ENCODE data around the gene MYOT. TPM values are rescaled to one million over a fixed set of nuclear protein-coding genes. Genes with fewer than 3 reads are reported as not detected.

The MYOT gene, protein sequence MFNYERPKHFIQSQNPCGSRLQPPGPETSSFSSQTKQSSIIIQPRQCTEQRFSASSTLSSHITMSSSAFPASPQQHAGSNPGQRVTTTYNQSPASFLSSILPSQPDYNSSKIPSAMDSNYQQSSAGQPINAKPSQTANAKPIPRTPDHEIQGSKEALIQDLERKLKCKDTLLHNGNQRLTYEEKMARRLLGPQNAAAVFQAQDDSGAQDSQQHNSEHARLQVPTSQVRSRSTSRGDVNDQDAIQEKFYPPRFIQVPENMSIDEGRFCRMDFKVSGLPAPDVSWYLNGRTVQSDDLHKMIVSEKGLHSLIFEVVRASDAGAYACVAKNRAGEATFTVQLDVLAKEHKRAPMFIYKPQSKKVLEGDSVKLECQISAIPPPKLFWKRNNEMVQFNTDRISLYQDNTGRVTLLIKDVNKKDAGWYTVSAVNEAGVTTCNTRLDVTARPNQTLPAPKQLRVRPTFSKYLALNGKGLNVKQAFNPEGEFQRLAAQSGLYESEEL
- total RNA-seq, result 10 to 100 TPM in 1 of 2 donors, 1 to 10 TPM in 1; 3.1 to 12.3 TPM
- long read RNA-seq, donor 1, partial matches to known transcripts, result 0 of 1 reads
- long read RNA-seq, donor 1, other reads (novel, unspliced or antisense), result 1 of 1 reads
- long read RNA-seq, donor 2, partial matches to known transcripts, result 5 of 6 reads
- long read RNA-seq, donor 2, other reads (novel, unspliced or antisense), result 1 of 6 reads

DNA sequence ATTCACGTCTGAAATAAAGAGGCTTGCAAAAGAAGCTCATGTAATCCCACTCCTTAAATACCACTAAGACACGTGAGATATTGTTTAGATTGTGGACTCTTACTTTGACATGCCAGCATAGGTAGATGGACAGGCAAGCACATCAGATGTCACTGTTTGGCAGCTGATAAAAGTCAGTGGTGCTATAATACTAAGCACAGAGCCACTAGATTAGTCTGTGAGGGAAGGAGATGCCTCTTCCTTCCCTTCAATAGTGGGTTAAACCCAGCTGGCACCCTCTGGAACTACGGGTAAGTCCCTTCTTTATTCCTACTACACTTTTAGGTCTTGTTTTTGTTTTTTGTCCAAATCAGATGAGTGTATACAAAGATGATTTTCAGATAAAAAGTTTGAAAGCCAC is at the start of gene MYOT:
MYOT (plus strand) TSS at position 197 of the 400 bp plus-strand sequence. CDS start 2,792 bp downstream, outside the sequence.
- DNase-seq (ENCODE audit: low spot score), result no peak
- intact Hi-C loops (cut with DNase I), result no loop called here

DNA sequence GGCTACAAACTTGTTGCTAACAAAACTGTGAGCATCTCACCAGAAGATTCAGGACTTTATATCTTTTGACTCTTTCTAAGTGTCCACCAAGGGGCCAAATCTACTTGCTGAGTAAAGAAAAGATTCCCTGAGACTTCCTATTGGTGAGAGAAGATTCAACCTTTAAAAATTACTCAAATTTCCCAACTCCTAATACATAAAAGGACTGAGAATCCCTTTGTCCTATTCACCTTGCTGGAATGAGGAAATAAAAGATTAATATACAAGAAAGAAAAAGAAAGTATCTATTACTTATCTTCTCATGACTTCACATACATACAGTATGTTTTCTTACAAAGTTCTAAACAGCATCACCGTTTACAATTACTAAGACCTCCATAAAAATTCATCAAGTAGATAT is 47.9 kb upstream of the MYOT start:
- intact Hi-C loops (cut with DNase I), result loop anchor here (2.0 to 10.0 kb wide), 3 partner anchors 41 to 333 kb away; no protein-coding TSS in a partner anchor

DNA sequence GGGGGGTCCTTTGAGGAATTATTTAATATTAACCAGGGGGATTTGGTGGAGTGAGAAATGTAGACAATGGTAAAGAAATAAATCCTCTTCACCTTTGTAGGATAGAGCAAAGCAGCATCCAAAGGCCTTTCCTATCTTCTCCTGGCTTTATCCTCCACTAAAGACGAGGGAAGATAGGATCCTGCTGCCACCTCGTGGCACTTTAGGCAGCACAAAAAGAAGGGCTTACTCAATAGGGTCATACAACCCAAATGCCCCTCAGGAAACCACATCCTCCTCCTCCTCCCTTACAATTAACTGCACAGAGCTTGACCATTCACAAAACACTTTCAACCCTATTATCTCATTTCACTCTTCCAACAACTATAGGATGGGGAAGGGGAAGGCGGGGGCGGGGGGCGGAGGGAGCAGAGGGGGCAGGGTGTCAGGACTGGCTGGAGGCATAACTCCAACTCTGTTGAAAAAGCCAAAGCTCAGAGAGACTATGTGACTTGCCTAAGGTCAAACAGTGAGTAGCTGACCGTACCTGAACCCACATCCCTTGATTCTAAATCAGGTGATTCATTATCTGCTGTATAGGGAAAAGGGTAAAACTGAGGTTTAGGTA is 45.4 kb upstream of the MYOT start:
- intact Hi-C loops (cut with DNase I), result no loop called here
- no peak for DNase-seq (ENCODE audit: low spot score)

More for the DNA sequence above, 47.9 kb upstream of the MYOT start:
- no peak for DNase-seq (ENCODE audit: low spot score)

DNA sequence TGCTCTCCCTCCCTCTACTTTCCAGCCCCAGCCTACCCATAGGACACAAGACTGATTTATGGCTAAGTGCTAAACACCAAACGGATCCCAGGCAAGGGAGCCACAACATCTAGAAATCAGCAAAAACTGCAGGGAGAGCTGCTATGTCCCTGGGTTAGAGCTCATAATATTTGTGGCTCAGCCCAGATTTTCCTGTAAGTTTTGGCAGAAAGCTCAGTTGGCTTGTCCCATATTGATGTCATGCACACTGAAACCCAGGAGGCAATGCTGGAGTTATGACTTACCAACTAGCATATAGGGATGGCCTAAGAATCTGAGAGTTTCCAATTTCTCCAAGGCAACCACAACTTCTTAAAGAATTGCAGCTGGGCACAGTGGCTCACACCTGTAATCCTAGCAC is 44.7 kb upstream of the MYOT start:
- DNase-seq (ENCODE audit: low spot score), result no peak
- intact Hi-C loops (cut with DNase I), result no loop called here

DNA sequence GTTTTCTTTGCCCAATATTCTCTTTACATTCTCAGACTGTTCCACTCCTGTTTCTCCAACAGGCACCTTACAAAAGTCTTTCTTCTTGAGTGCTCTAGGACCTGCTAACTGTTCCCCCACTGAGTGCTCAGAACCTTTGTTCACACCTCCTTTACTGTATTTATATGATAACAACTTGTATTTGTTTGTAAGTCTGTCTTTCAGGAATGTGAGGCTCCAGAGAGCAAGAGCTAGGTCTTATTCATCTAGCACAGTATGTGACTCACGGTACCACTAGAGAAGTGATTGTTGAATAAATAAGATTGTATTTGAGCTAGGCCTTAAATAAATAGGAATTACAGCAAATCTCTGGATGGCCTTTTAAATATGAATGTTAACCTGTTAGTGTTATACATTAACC is 42.5 kb upstream of the MYOT start:
- no peak for DNase-seq (ENCODE audit: low spot score)
- intact Hi-C loops (cut with DNase I), result no loop called here

DNA sequence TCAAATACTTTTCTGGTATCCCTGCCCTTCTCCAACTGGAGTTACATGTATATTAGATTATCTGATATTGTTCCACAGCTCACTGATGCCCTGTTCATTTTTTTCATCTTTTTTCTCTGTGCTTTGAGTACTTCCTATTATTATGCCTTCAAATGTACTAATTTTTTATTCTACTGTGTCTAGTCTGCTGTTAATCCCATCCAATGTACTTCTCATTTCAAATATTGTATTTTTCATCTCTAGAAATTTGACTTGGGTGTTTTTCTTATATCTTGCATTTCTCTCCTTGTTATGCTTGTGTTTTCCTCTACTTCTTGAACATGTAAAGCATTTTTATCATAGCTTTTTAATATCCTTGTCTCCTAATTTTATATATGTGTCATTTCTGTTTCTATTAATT is 41.6 kb upstream of the MYOT start:
- intact Hi-C loops (cut with DNase I), result no loop called here

DNA sequence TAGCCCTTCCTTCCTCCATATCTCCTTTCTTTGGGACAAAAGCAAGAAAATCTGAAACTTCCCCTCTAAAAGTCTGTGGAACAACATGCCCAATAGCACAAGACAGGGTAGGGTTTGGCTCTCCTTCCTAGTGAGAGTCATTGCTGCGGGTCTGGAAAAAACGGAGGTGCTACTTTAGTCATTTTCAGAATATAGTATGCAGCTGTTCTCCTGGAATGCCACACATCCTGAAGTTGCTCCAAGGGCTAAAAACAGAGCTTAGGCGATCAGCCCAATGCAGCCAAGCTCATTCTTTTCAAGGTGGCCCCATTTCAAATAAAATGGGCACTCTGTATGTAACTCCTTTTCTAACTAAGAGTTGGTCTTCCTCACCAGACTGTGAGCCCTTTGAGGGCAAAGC is 39.5 kb upstream of the MYOT start:
- intact Hi-C loops (cut with DNase I), result no loop called here
- no peak for DNase-seq (ENCODE audit: low spot score)

More for the DNA sequence above, 41.6 kb upstream of the MYOT start:
- DNase-seq (ENCODE audit: low spot score), result no peak

DNA sequence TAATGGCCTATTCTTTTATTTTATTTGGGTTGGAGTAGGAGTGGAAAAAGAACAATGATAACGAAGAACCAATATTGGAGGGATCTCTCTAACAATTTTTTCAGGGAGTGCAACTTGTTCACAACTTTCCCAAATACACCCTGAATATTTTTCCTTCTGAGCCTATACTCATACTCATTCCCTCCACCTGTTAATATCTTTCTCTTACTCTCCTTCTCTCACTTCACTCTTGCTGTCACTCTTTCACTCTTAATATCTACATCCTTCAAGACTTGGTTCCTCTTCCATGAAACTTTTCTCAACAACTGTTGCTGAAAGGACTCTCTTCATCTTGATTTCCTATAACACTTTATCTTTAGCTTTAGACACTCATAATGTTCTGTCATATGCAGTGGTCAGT is 39.0 kb upstream of the MYOT start:
- intact Hi-C loops (cut with DNase I), result no loop called here
- no peak for DNase-seq (ENCODE audit: low spot score)

DNA sequence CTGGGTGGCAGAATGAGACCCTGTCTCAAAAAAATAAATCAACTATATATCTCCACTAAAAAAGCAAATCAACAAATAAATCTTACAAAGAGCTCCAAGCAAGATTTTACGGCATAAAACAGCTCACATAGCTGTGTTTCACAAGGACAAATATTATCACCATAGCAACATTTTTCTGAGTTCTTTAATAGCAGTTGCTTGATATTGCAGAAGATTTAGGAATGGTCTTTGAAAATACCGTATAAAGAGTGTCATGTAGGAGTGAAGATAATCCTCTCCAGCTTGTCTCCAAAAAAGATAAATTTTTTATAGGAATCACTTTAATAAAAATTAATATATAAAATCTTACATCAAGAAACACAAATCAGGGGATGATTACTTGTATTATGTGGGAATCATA is 36.6 kb upstream of the MYOT start:
- no peak for DNase-seq (ENCODE audit: low spot score)
- intact Hi-C loops (cut with DNase I), result loop anchor here in 1 of 2 donors (10.0 kb wide), 1 partner anchor 54 kb away; the partner anchor contains the start of gene PKD2L2

DNA sequence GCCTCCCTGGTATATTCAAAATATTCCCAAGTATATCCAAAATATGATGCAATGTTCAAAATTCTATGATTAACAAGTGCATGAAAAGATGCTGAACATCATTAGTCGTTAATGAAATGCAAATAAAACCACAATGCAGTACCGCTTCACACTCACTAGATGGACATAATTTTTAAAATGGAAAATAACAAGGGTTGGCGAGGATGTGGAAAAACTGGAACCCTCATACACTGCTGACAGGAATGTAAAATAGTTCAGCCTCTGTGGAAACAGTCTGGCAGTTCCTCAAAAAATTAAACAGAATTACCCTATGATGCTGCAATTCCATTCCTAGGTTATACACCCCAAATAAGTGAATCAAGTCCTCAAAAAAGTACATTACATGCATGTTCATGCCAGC is 36.1 kb upstream of the MYOT start:
- intact Hi-C loops (cut with DNase I), result loop anchor here in 1 of 2 donors (10.0 kb wide), 1 partner anchor 53 kb away; the partner anchor contains the start of gene PKD2L2
- DNase-seq (ENCODE audit: low spot score), result no peak

DNA sequence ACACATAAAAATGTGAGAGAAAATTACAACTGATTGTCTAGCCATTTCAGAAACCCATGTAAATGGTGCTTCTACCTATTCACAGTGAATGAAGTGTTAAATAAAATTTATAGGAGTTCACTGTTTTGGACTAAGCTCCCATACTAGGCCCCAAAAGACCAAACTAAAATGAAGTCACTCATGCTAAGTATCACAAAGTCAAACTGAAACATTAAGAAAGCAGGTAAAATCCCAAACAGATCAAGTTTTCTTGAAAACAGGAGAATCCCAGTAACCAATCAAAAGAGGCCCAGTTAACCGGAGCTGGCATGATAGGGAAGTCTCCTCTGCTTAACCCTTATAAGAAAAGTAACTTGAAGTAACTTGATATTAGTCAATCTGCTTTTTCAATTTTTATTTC is 35.2 kb upstream of the MYOT start:
- intact Hi-C loops (cut with DNase I), result loop anchor here in 1 of 2 donors (10.0 kb wide), 1 partner anchor 52 kb away; the partner anchor contains the start of gene PKD2L2
- DNase-seq (ENCODE audit: low spot score), result no peak

DNA sequence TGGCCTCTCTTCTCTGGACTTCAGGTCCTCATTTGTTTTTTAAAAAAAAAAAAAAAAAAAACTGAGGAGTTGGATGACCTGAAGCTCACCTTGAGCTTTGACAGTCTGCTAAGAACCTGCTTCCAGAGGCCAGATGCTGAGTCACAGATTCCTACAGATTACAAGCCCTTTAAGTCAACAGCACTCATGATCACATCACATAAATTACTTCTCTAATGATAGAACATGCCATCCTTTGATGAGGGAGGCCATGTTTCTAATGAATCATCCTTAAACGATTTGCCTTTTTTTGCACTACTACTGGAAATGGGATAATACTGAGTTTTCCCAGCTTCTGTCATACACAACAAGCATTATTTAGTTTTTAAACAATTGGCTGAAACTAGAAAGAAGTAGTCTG is 34.2 kb upstream of the MYOT start:
- DNase-seq (ENCODE audit: low spot score), result no peak
- intact Hi-C loops (cut with DNase I), result loop anchor here in 1 of 2 donors (10.0 kb wide), 1 partner anchor 51 kb away; the partner anchor contains the start of gene PKD2L2

DNA sequence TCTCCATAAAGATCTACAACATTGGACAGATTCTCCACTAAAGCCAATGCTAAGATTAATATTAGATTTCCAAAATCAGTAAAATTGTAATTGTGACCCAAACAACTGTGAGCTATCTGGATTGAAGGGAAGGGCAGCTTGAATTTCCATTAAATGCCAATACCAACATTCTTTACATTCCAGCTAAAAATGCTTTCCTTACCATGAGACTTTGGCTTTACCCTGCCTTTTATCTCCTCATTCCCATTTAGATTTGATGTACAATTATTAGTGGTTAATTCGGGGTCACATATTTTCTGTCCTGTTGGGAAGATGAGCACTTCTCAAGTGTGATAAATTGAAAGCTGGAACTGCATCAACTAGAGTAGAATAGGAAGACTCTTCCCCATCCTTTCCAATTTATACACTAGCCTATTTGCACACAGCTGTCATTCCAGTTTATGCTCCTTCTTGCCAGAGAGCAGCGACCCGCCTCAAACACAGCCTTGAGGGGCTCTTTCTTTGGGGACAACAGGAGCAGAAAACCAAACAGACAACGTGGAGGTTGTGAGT is 33.1 kb upstream of the MYOT start:
- intact Hi-C loops (cut with DNase I), result loop anchor here in 1 of 2 donors (10.0 kb wide), 1 partner anchor 50 kb away; the partner anchor contains the start of gene PKD2L2
- DNase-seq (ENCODE audit: low spot score), result no peak

DNA sequence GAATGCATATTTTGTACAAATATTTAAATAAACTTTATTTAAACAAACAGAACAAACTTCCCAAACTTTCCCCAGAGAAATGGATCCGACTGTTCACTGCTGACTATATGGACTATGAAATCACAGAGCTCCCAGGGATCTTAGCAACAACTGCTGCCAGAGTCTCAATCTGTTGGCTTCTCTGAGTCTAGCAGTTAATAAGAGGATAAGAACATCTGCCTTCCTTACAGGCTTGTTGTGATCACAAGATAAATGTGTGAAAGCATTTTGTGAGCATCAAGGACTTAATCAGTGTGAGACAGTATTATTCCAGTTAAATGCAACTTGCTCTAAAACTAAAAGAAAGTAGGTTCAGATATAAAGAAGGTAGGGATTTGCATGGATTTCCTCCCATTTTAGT is 31.4 kb upstream of the MYOT start:
- intact Hi-C loops (cut with DNase I), result loop anchor here in 1 of 2 donors (10.0 kb wide), 1 partner anchor 49 kb away; the partner anchor contains the start of gene PKD2L2

DNA sequence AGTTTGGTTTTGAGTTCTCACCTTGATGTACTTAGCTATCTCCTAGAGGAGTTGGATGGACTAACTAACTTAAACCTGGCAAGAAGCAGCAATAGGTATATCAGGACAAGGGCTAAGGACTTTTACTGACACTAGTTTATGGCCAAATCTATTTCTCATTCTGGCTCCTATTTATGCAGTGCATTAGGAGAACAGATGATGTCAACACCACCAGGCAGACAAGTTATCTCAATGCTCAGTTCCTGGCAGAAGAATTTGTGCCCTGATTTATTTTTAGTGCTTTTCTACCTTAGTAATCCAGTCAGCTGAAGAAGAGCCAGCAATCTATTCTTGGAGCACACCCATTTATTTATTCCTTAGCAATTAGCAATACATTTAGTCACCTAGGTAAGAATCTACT is 30.7 kb upstream of the MYOT start:
- no peak for DNase-seq (ENCODE audit: low spot score)
- intact Hi-C loops (cut with DNase I), result loop anchor here in 1 of 2 donors (10.0 kb wide), 1 partner anchor 48 kb away; the partner anchor contains the start of gene PKD2L2

More for the DNA sequence above, 31.4 kb upstream of the MYOT start:
- DNase-seq (ENCODE audit: low spot score), result no peak

DNA sequence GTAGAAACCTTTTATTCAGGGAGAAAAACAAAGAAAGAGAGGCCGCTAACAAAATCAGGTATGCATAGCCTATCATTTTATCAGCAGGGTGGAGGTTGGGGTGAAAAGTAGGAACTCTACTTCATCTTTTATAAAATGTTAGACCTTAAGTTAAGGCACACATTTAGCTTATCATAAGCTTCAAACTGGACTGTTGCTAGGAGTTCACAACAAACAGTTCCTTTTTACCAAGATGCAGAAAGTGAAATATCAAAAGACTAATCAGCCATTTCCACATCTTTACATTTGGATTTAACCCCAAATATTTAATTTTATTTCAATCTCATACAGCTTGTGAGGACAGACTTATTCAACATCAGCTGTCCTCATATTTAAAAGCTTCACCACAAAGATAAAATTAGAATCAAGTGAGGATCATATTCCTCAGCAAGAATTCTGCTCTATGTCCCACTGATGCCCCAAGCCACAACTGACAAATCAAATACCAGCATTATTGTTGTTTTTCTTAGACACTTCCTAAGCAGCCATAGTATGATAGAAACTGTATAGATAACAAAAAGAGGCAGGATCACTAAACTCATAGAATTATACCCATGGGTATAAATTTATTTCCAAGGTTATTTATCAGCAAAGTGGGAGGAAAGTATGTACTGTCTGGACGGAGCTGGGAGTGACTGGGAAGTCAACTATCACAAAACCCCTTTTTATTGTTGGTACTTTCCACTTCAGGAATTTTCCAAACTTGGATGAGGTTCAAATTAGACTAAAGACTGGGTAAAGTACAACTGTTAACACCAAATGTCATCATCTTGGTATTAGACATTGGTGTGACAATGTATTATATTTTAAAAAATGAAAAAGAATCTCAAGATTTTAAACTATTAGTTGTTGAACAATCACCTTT is 29.9 kb upstream of the MYOT start:
- no peak for DNase-seq (ENCODE audit: low spot score)
- intact Hi-C loops (cut with DNase I), result loop anchor here in 1 of 2 donors (10.0 kb wide), 1 partner anchor 47 kb away; the partner anchor contains the start of gene PKD2L2

DNA sequence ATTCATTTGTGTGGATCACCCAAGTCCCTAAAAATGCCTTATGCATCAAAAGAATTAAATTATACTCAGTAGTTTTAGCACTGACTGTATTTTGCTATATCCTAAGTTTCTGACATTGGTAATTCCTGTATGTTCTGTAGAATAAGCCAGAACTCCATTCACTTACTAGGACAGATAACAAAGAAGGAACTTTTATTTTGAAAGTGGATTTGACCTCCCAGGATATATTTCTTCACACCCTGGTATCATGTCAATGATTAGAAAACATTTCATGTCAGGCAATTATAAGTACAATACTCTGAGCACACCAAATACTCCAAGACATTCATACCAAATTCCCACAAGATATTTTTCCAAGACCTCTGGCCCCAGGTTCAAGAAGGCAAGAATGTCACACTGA is 28.7 kb upstream of the MYOT start:
- intact Hi-C loops (cut with DNase I), result loop anchor here in 1 of 2 donors (10.0 kb wide), 1 partner anchor 46 kb away; the partner anchor contains the start of gene PKD2L2
- no peak for DNase-seq (ENCODE audit: low spot score)

DNA sequence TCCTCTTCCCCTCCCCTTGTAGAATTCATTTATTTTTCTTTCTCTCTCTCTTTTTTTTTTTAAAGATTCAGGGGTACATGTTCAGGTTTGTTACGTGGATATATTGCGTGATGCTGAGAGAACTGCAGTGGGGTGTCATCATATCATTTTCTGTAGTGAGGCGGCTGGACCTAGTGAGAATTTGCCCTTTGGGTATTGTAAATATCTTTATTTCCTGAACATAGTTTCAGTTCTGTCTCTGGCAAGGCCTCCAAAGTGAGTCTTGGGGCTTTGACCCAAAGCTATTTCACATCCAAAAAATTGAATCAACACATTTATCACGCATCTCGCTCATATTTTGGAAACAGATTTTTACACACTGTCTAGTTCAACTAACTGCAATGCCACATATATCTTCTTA is 25.4 kb upstream of the MYOT start:
- intact Hi-C loops (cut with DNase I), result no loop called here

More for the DNA sequence above, 25.4 kb upstream of the MYOT start:
- DNase-seq (ENCODE audit: low spot score), result no peak
